ENCODE measurements around the gene NPTXR.
"Not testable (repeated sequence)": the region's sequence is repeated elsewhere in the genome, so short reads cannot be mapped to it uniquely, and the experiment has no call there.

NPTXR gene

DNA sequence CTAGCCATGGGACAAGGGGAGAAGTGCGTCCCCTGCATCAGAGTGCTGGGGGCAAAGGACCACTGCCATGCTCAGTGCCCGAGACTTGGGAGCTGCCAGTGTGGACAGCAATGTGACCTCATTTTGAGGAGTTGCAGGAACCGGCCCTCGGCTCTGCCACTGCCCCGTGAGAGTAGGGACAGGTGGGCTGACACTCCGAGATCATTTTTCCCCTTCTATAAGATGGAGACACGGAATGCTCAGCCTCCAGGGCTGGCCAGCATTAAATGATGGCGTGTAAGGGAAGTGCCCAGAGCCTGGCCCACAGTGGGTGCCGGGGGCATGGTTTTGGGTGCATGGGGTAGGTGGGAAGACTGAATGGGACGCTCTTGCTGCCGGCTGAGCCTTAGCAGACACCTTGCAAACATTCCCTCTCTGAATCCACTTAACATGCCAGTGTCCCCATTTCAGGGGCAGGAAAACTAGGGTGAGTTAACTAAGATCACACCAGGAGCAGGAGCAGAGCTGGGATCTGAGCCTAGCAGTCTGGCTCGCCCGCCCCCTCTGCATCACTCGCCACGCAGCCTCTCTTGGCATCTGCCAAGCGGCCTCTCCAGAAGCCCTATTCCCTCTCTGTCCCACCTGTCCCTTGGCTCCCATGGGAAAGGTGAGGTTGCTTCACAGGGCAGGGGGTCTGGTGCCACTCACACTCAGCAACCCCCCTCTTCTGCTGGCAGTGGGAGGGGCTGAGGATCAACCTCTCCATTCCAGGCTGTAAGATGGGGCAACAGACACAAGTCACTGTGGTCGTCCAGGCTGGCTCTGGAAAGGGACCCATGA, 13.6 kb downstream of the NPTXR start:
- no peak for DNase-seq

DNA sequence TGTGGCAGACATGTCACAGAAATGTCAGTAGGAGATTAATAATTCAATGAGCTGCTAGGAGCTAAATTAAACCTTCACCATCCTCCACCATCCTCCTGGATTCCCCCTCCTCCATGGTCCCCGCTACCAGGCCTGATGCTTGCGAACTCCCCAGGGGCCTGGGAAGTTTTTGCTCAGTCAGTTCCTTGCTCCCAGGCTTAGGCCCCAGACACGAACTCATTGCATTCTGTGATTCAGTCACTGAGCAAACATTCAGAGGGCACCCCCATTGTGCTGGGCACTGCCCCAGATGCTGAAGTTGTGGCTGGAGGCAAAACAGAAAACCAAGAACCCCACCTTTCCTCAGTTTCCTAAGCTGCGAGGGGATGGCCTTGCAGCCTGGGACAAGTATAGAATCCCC, 14.3 kb downstream of the NPTXR start:
- no peak for DNase-seq

DNA sequence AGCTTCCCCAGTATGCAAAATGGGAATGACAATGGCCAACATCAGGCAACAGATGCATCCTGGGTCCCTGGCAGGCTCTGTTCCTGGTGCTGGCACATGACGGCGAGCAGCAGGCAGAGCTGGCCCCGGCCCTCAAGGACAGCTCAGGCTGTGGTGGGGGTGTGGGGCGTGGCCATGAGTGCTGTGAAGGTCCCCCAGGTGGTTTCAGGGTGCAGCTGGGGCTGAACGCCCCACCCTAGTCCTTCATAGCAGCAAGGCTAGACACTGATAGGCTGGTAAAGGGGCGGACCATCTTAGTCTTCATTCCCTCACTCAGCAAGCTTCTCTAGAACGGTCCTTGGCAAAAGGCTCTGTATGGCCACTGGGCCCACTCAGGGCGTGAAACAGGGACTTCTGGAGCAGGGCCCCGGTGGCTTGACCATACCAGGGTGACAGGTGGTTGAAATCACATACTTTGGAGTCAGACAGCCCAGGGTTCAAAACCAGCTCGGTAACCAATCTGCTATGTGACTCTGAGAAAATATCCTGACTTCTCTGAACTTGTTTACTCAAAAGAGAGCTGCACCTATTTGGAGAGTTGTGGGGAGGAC, 15.1 kb downstream of the NPTXR start:
- no peak for DNase-seq

DNA sequence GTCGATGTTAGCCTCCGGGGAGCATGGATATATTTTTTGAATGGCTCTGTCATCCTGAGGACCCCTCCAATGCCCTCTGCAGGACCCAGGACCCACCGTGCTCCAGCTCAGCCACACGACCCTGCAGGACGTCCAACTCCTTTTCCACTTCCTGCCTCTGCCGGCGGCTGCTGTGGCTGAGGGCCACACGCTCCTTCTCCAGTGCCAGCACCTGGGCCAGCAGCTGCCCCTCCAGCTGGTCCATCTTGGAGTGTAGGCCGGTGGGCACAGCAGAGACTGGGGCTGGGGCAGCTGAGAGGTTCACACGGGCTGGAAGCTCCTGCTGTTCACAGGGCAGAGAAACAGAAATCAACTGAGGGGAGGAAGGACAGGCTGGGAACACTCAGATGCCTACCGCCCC, 15.6 kb downstream of the NPTXR start:
- no peak for DNase-seq

DNA sequence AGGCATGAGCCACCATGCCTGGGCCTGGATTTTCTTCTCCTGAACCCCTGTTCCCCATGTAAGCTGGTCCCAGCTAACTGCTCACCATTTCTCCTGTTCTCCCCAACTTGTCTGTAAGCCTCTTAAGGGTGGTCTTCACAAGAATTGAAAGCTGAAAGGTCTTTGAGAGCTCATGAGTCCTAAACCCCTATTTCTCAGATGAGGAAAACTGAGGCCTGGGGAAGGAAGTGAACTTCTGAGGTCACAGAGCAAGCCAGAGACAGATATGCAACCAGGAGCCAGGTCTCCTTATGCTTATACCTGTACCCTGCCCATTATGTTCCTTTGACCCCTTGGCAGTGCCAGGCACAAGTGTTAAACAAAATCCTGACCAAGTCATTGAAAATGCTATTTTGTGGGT, 16.3 kb downstream of the NPTXR start:
- no peak for DNase-seq

DNA sequence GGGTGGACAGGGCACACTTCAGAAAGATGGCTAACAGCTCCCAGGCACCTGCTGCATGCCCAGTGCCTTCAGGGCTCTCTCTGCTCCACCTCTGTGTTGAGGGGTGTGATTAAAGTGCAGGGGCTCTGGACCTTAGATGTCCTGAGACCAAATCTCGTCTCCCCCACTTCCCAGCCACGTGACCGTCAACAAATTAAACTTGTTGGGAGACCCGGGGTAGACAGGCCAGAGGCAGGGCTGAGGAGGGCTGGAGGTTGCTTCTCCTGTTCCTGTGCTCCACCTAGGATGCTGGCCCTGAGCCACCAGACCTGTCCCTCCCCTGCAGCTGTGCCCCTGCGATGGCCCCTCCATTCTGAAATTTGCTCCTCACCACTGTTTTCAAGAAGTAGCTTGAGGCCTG, 17.0 kb downstream of the NPTXR start:
- no peak for DNase-seq

DNA sequence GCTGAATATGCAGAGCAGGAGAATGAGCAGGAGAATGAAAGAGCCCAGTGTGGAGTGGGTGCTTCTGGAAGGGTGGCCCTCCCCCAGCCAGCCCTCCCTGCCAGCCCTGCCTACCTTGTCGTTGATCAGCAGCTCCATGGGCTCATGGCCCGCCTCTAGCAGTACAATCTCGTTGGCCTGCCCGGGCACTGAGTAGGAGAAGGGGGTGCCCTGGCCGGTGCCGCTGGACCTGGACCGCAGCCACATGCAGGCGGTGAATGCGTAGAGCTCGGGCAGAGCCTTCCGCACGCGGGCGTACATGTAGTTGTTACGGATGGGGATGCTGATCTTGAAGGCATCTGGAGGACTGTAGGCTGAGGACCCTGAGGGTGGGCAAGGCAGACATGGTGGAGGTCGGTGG, 17.4 kb downstream of the NPTXR start:
- no peak for DNase-seq

DNA sequence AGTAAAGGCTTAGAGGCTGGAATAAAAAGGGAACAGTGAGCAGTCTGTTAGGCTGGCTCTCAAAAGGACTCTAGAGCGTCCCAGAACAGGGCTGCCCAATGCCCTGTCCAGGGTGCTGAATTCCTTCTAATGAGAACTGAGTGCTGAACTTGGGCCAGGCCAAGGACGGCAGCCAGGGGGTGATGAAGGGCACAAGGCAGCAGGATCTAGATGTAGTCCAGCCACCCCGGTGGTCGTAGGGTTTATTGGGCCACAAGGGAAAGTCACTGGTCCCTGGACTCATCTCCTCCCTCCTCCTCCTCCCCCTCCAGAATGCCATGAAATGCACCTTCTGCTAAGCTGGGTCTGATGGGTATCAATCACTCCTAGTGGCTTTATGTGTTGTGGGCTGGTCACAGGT, 19.2 kb downstream of the NPTXR start:
- DNase-seq = peak; percentile 92

DNA sequence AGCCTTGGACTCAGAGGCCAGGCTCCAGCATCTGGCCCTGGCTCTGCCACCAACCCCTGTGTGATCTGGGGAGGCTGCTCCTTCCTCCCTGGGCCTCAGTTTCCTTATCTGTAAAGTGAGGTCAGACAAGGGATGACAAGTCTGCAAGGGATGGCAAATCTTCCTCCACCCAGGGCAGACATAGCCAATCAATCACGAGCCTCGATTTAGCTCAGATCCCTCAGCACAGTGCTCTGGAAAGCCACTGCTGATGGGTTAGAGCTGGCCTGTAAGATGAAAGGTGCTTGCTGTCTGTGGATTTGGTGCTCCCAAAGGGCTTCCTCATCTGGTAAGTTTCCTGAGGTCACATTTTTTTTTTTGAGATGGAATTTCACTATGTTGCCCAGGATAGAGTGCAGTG, 20.2 kb downstream of the NPTXR start:
- no peak for DNase-seq

DNA sequence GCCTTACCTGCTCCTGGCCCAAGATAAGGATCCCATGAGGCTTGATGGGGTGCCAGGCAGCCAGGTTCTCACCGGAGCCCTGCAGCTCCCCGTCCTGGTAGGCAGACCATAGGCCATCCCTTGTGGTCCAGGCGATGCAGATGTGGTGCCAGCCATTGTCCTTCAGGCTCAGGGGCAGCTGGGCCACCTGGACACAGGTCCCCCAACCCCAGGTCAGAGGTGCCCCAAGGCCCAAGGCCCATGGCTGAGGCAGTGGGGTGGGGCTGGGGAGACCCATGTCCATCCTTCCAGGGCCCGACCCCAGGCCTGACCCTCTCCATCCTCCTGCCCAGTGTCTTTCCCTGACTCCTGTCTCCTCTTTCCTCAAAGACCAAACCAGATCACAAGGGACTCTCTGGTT, 20.8 kb downstream of the NPTXR start:
- DNase-seq = no peak

DNA sequence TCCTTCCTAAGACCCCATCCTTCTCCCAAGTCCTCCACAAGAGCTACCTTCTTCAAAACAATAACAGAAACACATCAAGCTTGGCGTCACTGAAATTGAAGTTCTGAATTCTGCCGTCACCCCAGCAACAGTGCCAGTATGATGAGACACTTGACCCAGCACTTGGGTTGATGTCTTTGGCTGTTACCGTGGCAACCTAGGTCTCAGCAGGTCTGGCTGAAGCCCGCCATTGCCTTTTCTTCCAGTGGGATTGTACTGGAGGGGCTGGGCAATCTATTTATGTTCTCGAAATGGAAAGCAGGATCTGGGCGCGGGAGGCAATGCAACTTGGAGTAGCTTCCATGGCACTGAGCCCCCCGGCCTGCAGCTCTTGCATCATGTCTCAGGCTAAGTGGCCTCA, 23.8 kb downstream of the NPTXR start:
- no peak for DNase-seq

DNA sequence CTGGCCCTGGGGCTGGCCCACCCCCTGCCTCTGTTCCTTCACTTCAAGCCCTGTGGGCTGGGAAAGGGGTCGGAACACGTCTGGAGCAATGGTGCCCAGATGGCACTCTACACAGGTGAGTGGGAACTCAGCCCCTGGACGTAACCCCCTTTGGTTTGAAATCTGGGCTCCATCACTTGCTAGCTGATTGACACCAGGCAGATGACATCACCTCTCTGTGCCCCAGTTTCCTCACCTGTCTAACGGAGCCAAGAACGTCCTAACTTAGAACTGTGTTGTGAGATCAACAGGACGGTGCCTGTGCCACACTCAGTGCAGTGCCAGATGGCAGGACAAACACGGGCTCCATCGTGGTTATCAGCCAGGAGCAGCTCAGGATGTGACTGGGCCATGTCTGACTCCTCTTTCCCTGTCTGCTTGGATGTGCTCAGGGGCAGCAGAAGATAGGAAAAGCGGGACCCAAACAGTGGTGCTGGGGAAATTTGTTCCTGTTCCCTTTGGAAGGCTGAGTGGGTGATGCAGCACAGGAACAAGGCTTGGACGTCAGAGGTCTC, 24.4 kb downstream of the NPTXR start:
- no peak for DNase-seq

DNA sequence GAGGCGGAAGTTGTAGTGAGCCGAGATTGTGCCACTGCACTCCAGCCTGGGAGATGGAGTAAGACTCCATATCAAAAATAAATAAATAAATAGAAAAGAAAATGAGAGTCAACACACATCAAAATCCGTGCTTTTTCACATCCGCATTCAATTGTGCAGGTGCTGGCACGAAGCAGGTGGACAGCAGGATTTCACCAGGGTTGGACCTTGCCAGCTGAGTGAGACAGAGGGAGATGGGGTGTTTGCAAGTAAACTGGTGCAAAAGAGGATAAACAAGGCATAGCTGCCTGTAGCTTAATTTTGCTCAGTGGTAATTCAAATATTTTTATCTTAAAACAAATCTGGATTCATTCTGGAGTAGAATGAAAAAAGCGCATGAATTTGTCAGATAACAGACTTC, 26.6 kb downstream of the NPTXR start:
- no peak for DNase-seq

DNA sequence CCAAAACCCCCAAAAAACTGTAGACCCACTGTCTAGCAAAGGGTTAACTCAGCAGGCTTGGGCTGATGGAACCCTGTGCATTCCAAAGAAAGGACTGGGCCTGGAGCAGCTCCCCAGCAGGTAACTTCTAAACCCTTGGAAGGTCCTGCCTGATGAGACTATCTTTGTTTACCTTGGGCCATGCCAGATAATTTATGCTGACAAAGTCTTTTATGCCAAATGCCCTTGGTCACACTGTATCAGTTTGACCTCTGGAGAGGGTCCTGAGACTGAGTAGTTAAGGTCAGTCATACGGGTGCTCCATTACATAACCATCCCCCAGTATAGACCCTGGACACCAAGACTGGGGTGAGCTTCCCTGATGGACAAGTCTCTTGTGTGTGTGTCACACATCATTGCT, 28.0 kb downstream of the NPTXR start:
- no peak for DNase-seq

DNA sequence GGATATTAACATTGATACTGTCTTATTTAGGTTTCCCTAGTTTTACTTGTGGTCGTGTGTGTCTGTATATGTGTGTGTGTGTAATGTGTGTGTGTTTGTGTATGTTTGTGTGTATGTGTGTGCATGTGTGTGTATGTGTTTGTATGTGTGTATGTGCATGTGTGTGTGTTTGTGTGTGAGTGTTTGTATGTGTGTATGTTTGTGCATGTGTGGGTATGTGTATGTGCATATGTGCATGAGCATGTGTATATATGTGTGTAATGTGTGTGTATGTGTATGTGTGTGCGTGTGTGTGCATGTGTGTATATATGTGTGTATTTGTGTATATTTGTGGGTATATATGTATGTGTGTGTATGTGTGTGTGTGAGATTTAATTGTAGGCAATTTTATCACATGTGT, 32.6 kb downstream of the NPTXR start:
- DNase-seq = no peak

DNA sequence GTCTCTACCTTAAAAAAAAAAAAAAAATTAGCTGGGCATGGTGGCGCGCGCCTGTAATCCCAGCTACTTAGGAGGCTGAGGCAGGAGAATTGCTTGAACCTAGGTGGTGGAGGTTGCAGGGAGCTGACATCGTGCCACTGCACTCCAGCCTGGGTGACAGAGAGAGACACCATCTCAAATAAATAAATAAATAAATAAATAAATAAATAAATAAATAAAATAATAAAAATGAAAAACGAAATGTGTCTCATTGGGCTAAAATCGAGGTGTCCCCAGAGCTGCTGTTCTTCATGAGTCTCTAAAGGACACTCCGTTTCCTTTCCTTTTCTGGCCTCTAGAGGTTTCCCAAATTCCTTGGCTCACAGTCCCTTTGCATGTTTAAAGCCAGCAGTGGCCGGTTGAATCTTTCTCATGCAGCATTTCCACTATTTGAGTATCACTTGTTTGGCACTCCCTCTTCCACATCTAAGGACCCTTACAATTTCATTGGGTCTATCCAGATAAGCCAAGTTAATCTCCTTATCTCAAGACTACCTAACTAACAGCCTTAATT, 38.7 kb downstream of the NPTXR start:
- not testable (repeated sequence) for DNase-seq

DNA sequence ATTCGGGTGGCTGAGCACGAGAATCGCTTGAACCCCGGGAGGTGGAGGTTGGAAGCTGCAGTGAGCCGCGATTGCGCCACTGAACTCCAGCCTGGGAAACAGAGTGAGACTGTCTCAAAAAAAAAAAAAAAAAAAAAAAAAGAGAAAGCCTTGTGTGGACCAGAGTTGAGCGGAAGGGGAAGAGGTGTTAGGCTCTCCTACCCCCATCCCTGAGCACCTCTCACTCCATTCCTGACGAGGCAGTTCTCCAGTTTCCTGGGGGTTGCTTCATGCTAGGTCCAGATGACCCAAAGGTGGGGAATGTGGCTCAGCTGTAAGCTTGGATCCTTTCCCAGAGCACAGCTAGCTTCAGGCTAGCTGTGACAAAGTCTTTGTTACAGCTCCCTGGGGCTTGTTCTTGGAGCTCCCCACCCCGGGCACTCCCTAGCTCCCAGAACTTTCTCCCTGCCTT, 41.1 kb downstream of the NPTXR start:
- no peak for DNase-seq

DNA sequence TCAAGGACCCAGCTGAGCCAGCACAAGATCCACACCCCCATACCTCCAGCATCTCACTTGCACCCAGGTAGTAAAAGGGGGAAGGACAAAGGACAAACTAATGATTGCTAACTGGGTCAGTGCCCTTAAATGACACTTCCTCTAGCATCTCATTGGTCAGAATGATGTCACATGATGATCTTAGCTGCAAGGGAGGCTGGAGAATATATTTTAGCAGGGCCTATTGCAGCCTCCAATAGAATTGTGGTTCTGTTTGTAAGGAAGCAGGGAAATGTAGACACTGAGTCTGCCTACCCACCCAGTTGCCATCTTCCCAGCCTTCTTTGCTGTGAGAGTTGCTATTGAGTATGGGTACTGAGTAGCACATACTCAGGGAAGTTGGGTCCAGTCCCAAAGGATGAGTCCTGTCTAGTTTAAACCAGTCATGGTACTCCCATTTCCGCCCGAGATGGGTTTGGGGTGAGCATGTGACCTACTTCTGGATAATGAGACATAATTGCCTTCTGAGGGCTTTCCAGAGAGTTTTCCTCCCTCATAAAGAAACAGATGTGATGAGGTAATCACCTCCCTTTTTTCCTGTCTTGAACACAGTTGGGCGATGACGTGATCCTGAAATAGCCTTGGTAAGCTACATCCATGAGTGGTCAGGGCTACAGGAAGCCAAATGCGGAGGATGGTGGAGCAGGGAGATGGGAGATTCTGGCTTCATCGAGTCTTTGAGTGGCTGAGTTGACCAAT, 44.4 kb downstream of the NPTXR start:
- no peak for DNase-seq

DNA sequence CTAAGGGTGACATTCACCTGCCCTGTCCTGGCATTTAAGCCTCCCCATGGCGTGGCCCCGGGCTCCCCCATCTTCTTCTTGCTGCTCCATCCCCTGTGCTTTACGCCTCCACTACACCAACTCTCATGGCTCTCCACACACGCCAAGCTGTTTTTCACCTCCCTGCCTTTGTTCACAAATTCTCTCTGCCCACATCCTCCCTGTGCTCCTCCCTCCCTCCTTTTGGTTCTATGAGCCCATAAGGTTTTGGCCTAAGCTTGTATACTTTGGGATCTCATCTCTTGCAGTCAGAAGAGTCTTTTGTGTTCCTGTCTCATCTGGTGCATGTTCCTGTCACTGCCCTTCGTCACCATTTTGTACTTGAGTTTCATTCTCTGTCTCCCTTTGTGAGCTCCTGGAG, 45.3 kb downstream of the NPTXR start:
- no peak for DNase-seq

DNA sequence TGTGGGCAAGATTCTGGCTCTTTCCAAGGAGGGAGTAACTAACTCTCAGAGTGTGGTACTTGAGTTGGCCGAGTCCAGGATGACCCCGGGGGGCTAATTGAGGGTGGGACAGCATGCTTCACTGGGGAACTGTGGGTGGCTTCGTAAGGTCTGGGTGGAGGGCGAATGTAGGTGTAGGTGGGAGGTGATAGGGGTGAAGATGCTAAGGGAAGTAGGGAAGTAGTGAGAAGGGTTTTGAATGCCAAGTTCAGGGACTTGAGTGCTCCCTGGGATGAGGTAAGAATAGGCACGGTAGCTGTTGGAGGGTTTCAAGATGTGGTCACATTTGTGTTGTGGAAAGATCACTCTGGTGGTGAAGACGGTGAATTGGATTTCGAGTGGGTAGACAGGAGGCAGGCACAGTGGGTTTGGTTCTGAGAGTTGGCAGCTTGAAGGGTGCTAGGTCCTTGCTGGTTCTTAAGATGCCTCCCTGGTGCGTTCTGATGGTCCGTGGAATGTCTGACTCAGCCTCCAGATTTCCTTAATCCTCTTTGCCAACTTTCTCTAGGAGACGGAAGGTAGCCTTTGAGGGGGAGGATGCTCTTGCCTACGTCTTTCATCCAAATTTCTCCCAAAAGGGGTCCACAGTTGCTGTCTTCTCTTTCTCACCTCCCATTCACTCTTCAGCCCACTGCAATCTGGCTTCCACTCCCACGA, 47.4 kb downstream of the NPTXR start:
- no peak for DNase-seq

DNA sequence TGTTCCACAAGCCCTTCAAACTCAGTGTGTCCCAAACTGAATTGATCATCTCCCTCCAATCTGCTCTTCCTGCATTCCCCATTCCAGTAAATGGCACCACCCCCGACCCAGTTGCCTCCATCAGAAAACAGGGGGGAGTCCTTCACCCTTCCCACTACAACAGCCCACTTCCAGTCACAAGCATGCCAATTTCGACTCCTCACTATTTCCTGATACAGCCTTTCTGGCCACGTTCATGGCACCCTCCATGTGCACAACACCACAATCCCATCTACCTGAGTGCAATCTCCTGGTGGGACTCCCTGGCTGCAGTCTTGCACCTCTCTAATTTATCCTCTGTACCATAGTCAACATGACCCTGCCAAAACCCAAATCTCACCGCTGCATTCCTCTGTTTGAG, 48.3 kb downstream of the NPTXR start:
- DNase-seq = no peak

DNA sequence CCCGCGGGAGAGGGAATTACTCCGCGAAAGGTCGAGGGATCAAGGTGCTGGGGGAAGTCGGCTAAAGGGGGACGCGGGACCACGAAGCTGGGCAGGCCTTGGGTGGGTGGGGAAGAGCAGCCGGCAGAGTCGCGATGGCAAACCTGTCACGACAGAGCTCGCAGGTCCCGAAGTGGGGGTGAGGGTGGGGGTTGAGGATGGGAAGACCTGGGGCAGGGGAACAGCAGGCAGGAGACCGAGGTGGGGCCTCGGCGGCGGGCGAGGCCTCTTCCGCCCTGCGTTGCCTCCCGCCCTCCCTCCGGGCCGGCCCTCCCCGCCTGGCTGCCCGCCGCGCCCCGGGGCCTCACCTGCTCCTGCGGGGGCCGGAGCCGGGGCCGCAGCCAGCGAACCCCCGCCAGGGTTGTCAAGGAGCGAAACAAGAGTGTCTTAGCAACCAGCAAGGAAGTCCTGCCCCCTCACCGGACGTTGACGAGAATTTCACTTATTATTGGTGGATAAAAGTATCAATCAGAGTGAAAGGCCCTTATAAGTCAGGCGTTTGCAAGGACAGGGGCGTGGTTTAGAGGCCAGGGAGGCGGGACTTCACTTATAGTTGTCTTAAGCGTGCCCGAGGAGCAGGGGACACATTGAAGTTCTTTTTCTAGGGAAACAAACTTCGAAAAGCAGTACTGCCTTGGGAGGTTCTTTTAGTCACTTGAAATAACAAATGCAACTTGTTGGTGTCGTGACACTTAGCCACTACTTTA, 49.9 kb downstream of the NPTXR start, which contains the start of gene DNAL4:
DNAL4 (minus strand) TSS at position 423 of the 746 bp plus-strand sequence. CDS start 11,412 bp downstream, outside the sequence.
- peak; percentile 96 for DNase-seq

All from islet precursor cell (in vitro differentiated cells).